Tibial artery (tissue), 4 donors: Measurements from ENCODE around the gene EXD3.

Experiments used
- DNase-seq, 2 donors: peaks; one replicate each; pipeline ENCODE4 v3.0.0-alpha.2; 2019
- H3K27ac ChIP-seq, 2 donors: fragments of 200-600 bp; sonication (generic) in 1 of 2; 1 replicate in 1 of 2; 2 replicates in 1 of 2; pipeline ENCODE4 v1.5.1; 2018 to 2019; ENCODE audit warnings: mild to moderate bottlenecking in 1 of 2
- H3K27me3 ChIP-seq, 2 donors: fragments of 200-600 bp; sonication (generic) in 1 of 2; one replicate each; pipeline versions ENCODE4 v1.5.1 to v1.6.0; 2016 to 2019
- H3K36me3 ChIP-seq, 3 donors: fragments of 200-600 bp; sonication (generic) in 2 of 3; one replicate each; pipeline ENCODE4 v1.5.1; 2016 to 2019; ENCODE audit warnings: mild to moderate bottlenecking in 2 of 3
- H3K4me1 ChIP-seq, 4 donors: fragments of 200-600 bp; sonication (generic) in 2 of 4; 1 replicate in 3 of 4; 2 replicates in 1 of 4; pipeline ENCODE4 v1.5.1; 2016 to 2019
- H3K4me3 ChIP-seq, 2 donors: fragments of 200-600 bp; sonication (generic) in 1 of 2; 1 replicate in 1 of 2; 2 replicates in 1 of 2; pipeline ENCODE4 v1.5.1; 2018 to 2019; ENCODE audit warnings: mild to moderate bottlenecking in 2 of 2
- H3K9me3 ChIP-seq, 3 donors: fragments of 200-600 bp; sonication (generic) in 1 of 3; one replicate each; pipeline ENCODE4 v1.5.1; 2016 to 2019
- CTCF ChIP-seq, 2 experiments: fragments of 200-600 bp in 1 of 2; fragments of 450-650 bp in 1 of 2; IDR thresholded peaks; one replicate each; pipeline ENCODE4 v1.5.1; 2017 to 2019; ENCODE audit warnings: antibody characterized with exemption in 2 of 2, mild to moderate bottlenecking in 1 of 2, moderate library complexity in 1 of 2
- intact Hi-C: fragments of 100-400 bp; cut with DNase I; formaldehyde crosslinking; loops from one replicate; pipeline ENCODE4 v1.15.0; 2023; ENCODE audit warnings: low total_unique reads

EXD3 gene

GRCh38 chr9:137317718-137318511 lies 105.0 kb downstream of the EXD3 start:
- no peak overlapping the region for H3K27ac ChIP-seq

GRCh38 chr9:137317021-137317717 lies 105.8 kb downstream of the EXD3 start:
- peak in 1 of 2 donors; percentile 61 for DNase-seq
- H3K4me1 ChIP-seq, result peaks cover 0 to 62% (median 30%) of the 10 kb centered on the region in 4 donors
- intact Hi-C loops, result no loop called here

More at GRCh38 chr9:137317718-137318511, 105.0 kb downstream of the EXD3 start:
- intact Hi-C loops, result no loop called here
- H3K4me3 ChIP-seq, result no peak overlapping the region
- peaks cover 0 to 56% of the 10 kb centered on the region in 2 donors for H3K27me3 ChIP-seq
- TF ChIP-seq CTCF (IDR thresholded peaks at IDR 0.05), result no peak
- H3K9me3 ChIP-seq, result no peaks in the 10 kb centered on the region
- peak in 1 of 2 donors; percentile 65 for DNase-seq
- H3K36me3 ChIP-seq, result no peaks in the 10 kb centered on the region
- H3K4me1 ChIP-seq, result peaks cover 0 to 55% (median 29%) of the 10 kb centered on the region in 4 donors

GRCh38 chr9:137316012-137316981 lies 106.7 kb downstream of the EXD3 start:
- intact Hi-C loops, result no loop called here
- peak overlapping the region; percentile 16 to 40 for H3K4me3 ChIP-seq
- H3K27me3 ChIP-seq, result peaks cover 0 to 72% of the 10 kb centered on the region in 2 donors
- peaks cover 0 to 71% (median 35%) of the 10 kb centered on the region in 4 donors for H3K4me1 ChIP-seq
- H3K27ac ChIP-seq, result no peak overlapping the region
- no peaks in the 10 kb centered on the region for H3K36me3 ChIP-seq
- no peaks in the 10 kb centered on the region for H3K9me3 ChIP-seq
- peak in 1 of 2 donors; percentile 59 for DNase-seq
- no peak for TF ChIP-seq CTCF (IDR thresholded peaks at IDR 0.05)

More at GRCh38 chr9:137317021-137317717, 105.8 kb downstream of the EXD3 start:
- H3K4me3 ChIP-seq, result no peak overlapping the region
- H3K9me3 ChIP-seq, result no peaks in the 10 kb centered on the region
- peaks cover 0 to 63% of the 10 kb centered on the region in 2 donors for H3K27me3 ChIP-seq
- no peaks in the 10 kb centered on the region for H3K36me3 ChIP-seq
- no peak for TF ChIP-seq CTCF (IDR thresholded peaks at IDR 0.05)
- H3K27ac ChIP-seq, result no peak overlapping the region

GRCh38 chr9:137315581-137316011 lies 107.4 kb downstream of the EXD3 start:
- DNase-seq, result peak in 1 of 2 donors; percentile 62
- intact Hi-C loops, result no loop called here
- H3K4me1 ChIP-seq, result peaks cover 0 to 75% (median 35%) of the 10 kb centered on the region in 4 donors
- peak overlapping the region; percentile 16 to 40 for H3K4me3 ChIP-seq
- no peak for TF ChIP-seq CTCF (IDR thresholded peaks at IDR 0.05)
- no peak overlapping the region for H3K27ac ChIP-seq
- no peaks in the 10 kb centered on the region for H3K36me3 ChIP-seq
- H3K9me3 ChIP-seq, result no peaks in the 10 kb centered on the region
- H3K27me3 ChIP-seq, result peaks cover 0 to 76% of the 10 kb centered on the region in 2 donors
